T-cell (primary cell): ENCODE results near the gene FAP. TPM values are rescaled to one million over a fixed set of nuclear protein-coding genes. Genes with fewer than 3 reads are reported as not detected.

Experiments used
- ATAC-seq, 4 experiments: fragments of 200-7000 bp in 3 of 4; fragments of 150-1000 bp in 1 of 4; cut with Tn5 transposase; replicated peaks in 1 of 4; 1 replicate in 3 of 4; 2 replicates in 1 of 4; pipeline ENCODE4 v1.10.0; 2021; ENCODE audit warnings: moderate library complexity in 3 of 4, mild to moderate bottlenecking in 2 of 4, moderate number of reproducible peaks in 1 of 4
- CTCF ChIA-PET, 2 donors: fragments of 300-600 bp; sonication (Branson Sonifier 250); formaldehyde crosslinking; loops; one replicate each; lab custom pipeline; 2022; ENCODE audit warnings: antibody characterized with exemption in 2 of 2; lab: Charles Lee
- POLR2A ChIA-PET, 2 donors: fragments of 300-600 bp; sonication (Branson Sonifier 250); formaldehyde crosslinking; loops; one replicate each; lab custom pipeline; 2022; ENCODE audit warnings: antibody characterized with exemption in 2 of 2; lab: Charles Lee
- DNase-seq, 35 experiments: peaks; one replicate each; pipeline versions ENCODE4 v3.0.0 to v3.0.0-alpha.2; 2013 to 2023
- H3K27ac ChIP-seq: one replicate; pipeline ENCODE4 v1.5.1; 2013; ENCODE audit warnings: low read length
- H3K27me3 ChIP-seq, 2 experiments: replicated peaks in 1 of 2; 1 replicate in 1 of 2; 2 replicates in 1 of 2; pipeline versions ENCODE4 v1.6.1 to v1.7.0; 2013; ENCODE audit warnings: low read length in 1 of 2, mixed read lengths in 1 of 2; ENCODE audit not compliant: control insufficient read depth in 2 of 2, insufficient read depth in 2 of 2; ENCODE audit errors: extremely low read depth in 1 of 2
- H3K36me3 ChIP-seq, 2 donors: 1 replicate in 1 of 2; 2 replicates in 1 of 2; pipeline versions ENCODE4 v1.6.1 to v1.7.0; 2013; ENCODE audit warnings: low read length in 1 of 2; ENCODE audit not compliant: control insufficient read depth in 2 of 2, insufficient read depth in 1 of 2; ENCODE audit errors: extremely low read depth in 1 of 2
- H3K4me1 ChIP-seq, 2 experiments: 1 replicate in 1 of 2; 2 replicates in 1 of 2; pipeline versions ENCODE4 v1.6.1 to v1.7.0; 2013; ENCODE audit warnings: low read length in 2 of 2, mixed read lengths in 1 of 2; ENCODE audit not compliant: insufficient read depth in 2 of 2, control insufficient read depth in 1 of 2; ENCODE audit errors: extremely low read depth in 1 of 2
- H3K4me3 ChIP-seq, 2 donors: 1 replicate in 1 of 2; 2 replicates in 1 of 2; pipeline versions ENCODE4 v1.5.1 to v1.7.0; 2013; ENCODE audit warnings: mild to moderate bottlenecking in 2 of 2, low read length in 1 of 2, moderate library complexity in 1 of 2; ENCODE audit not compliant: control insufficient read depth in 1 of 2; ENCODE audit errors: extremely low read depth in 1 of 2
- H3K9me3 ChIP-seq: 2 replicates; pipeline ENCODE4 v1.7.0; 2013
- H3K27ac Mint-ChIP-seq, 2 donors: one replicate each; pipeline ENCODE4 v1.8.0; 2020 to 2021; ENCODE audit warnings: mild to moderate bottlenecking in 2 of 2, mixed read lengths in 2 of 2
- H3K27me3 Mint-ChIP-seq, 2 donors: one replicate each; pipeline ENCODE4 v1.8.0; 2021 to 2022; ENCODE audit warnings: mixed read lengths in 2 of 2
- H3K36me3 Mint-ChIP-seq: one replicate; pipeline ENCODE4 v1.8.0; 2021; ENCODE audit warnings: mixed read lengths
- H3K4me1 Mint-ChIP-seq, 3 donors: one replicate each; pipeline ENCODE4 v1.8.0; 2020 to 2022; ENCODE audit warnings: mixed read lengths in 3 of 3, mild to moderate bottlenecking in 1 of 3
- H3K4me3 Mint-ChIP-seq, 3 donors: one replicate each; pipeline ENCODE4 v1.8.0; 2020 to 2022; ENCODE audit warnings: mild to moderate bottlenecking in 3 of 3, mixed read lengths in 3 of 3, moderate library complexity in 3 of 3
- H3K9me3 Mint-ChIP-seq, 3 donors: one replicate each; pipeline ENCODE4 v1.8.0; 2020 to 2022; ENCODE audit warnings: mixed read lengths in 3 of 3
- WGBS: methylation state at CpG from one replicate; pipeline ENCODE4 v1.1.5; 2013; ENCODE audit warnings: missing lambda C conversion rate; ENCODE audit not compliant: insufficient coverage; 5-methylcytosine and 5-hydroxymethylcytosine counted together
- total RNA-seq, 35 experiments: library from RNA in 6 of 35; stranded (reverse) in 6 of 35; fragments of 120-200 nt in 1 of 35; gene quantifications; one replicate each; pipeline versions ENCODE4 v1.2.1 to v1.2.4 and lab custom pipeline; 2013 to 2026

Gene FAP
- total RNA-seq, 5 donors from 2014 or later (not counting 1 experiment from before 2014, with no cell fraction given): 0.85 to 0.88 TPM; not detected in 3

DNA sequence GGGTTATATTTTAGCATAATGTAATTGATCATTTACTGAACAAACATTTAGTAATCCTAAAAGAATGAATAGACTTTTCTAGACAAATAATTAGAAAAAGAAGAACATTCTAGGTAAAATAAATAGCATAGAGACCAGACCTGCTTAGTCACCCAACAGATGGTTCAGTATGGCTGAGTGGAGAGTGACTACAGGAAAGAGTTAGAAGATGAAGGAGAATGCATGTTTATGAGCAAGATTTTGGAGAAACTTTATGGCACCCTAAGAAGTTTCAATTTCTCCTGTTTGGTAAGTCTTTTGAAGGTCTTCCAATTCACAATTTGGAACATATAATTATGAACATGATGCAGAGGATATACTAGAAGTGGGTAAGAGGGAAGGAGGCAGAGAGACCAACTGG lies 32.9 kb downstream of the FAP start:
- no peaks in the 10 kb centered on the region for H3K27me3 ChIP-seq
- Mint-ChIP-seq H3K27ac (no peak overlapping the region), H3K27me3 (peaks cover 0 to 1% of the 10 kb centered on the region in 2 donors), H3K36me3 (no peaks in the 10 kb centered on the region), H3K4me1 (no peaks in the 10 kb centered on the region), H3K9me3 (no peaks in the 10 kb centered on the region), H3K4me3 (no peak overlapping the region)
- no peak overlapping the region for H3K27ac ChIP-seq
- CTCF ChIA-PET: interaction anchor here in 1 of 2 donors (1.1 kb wide), 1 partner anchor 9 kb away, joined by 5 read pairs; no protein-coding TSS in a partner anchor
- no peaks in the 10 kb centered on the region for H3K4me1 ChIP-seq
- POLR2A ChIA-PET: no interaction called here
- no peaks in the 10 kb centered on the region for H3K36me3 ChIP-seq
- no peak overlapping the region for H3K4me3 ChIP-seq
- DNase-seq (no peak), ATAC-seq (no peak)
- no peaks in the 10 kb centered on the region for H3K9me3 ChIP-seq

DNA sequence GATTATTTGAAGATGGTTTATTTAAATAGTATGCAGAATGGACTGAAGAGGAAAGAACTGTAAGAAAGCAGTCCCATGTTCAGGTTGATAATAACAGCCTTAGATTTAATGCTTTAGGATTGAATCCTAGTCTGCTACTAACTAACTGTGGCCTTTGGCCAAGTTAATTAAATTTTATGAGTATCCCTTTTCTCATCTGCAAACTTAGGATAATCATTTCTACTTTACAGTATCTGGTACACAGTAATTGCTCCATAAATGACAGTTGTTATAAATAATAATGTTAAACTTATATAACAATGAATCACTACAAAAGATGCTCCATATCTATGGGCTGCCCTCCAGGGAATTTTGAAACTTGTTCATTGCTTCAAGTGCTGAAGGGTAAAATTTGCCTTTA lies 41.0 kb downstream of the FAP start:
- H3K27me3 Mint-ChIP-seq: peaks cover 10 to 25% of the 10 kb centered on the region in 2 donors
- no peaks in the 10 kb centered on the region for H3K9me3 ChIP-seq
- CTCF ChIA-PET: no interaction called here

DNA sequence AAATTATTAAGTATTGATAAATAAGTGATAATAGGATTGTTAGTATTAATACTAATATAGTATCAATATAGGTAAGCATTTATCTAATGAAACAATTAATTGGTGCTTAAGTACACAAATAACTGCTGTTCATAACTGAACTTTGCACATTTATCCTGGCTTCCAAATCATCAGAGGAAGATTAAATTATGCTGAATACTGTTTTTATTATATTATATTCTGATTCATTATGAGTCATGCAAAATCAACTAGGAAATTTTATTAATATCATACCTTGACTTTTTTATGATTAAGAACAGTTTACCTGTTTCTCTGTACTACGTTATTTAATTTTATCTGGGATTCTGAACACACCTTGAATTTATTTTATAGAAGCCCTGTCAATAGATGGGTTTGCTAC lies 42.6 kb downstream of the FAP start:
- Histone ChIP-seq H3K4me1 (no peaks in the 10 kb centered on the region), H3K27me3 (peaks cover 0 to 4% of the 10 kb centered on the region in 2 experiments), H3K27ac (no peak overlapping the region), H3K9me3 (no peaks in the 10 kb centered on the region), H3K4me3 (no peak overlapping the region), H3K36me3 (no peaks in the 10 kb centered on the region)
- peaks cover 17 to 30% of the 10 kb centered on the region in 2 donors for H3K27me3 Mint-ChIP-seq
- ChIA-PET POLR2A (no interaction called here), CTCF (no interaction called here)
- ATAC-seq (no peak), DNase-seq (no peak)
- H3K36me3 Mint-ChIP-seq: no peaks in the 10 kb centered on the region
- no peaks in the 10 kb centered on the region for H3K9me3 Mint-ChIP-seq
- whole genome bisulfite sequencing: no CpG with 5 or more reads among the region's 1 CpG
- no peak overlapping the region for H3K4me3 Mint-ChIP-seq
- H3K27ac Mint-ChIP-seq: no peak overlapping the region
- no peaks in the 10 kb centered on the region for H3K4me1 Mint-ChIP-seq

More for the DNA sequence above, 41.0 kb downstream of the FAP start:
- Histone ChIP-seq H3K27ac (no peak overlapping the region), H3K4me1 (no peaks in the 10 kb centered on the region), H3K4me3 (no peak overlapping the region), H3K27me3 (peaks cover 0 to 4% of the 10 kb centered on the region in 2 experiments), H3K36me3 (no peaks in the 10 kb centered on the region)
- H3K9me3 Mint-ChIP-seq: no peaks in the 10 kb centered on the region
- no peaks in the 10 kb centered on the region for H3K4me1 Mint-ChIP-seq
- H3K36me3 Mint-ChIP-seq: no peaks in the 10 kb centered on the region
- POLR2A ChIA-PET: no interaction called here
- no peak for DNase-seq
- no peak overlapping the region for H3K4me3 Mint-ChIP-seq
- no peak for ATAC-seq
- H3K27ac Mint-ChIP-seq: no peak overlapping the region

DNA sequence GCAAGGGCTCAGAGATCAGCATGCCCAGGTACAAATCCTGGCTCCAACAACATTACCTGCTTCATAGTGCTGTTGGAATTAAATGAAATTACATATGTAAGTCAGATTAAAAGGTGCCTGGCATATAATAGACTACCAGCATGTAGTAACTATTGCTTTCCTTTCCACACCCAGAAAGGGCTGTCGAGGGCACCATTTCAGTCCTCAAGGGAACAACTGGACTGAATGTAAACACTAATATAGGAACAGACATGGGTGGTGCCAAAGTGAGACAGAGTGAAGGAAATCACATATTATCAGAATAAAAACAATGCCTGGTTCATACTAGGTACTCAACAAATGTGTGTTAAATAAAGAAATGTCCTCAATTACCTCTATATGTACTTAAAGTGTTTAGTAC lies 43.3 kb downstream of the FAP start:
- Histone ChIP-seq H3K4me1 (no peaks in the 10 kb centered on the region), H3K4me3 (no peak overlapping the region), H3K27me3 (peaks cover 0 to 4% of the 10 kb centered on the region in 2 experiments), H3K36me3 (no peaks in the 10 kb centered on the region), H3K27ac (no peak overlapping the region), H3K9me3 (no peaks in the 10 kb centered on the region)
- POLR2A ChIA-PET: no interaction called here
- no CpG with 5 or more reads among the region's 1 CpG for WGBS
- H3K9me3 Mint-ChIP-seq: no peaks in the 10 kb centered on the region
- H3K27ac Mint-ChIP-seq: no peak overlapping the region
- CTCF ChIA-PET: no interaction called here
- no peaks in the 10 kb centered on the region for H3K36me3 Mint-ChIP-seq
- peaks cover 20 to 34% of the 10 kb centered on the region in 2 donors for H3K27me3 Mint-ChIP-seq
- no peak overlapping the region for H3K4me3 Mint-ChIP-seq
- H3K4me1 Mint-ChIP-seq: no peaks in the 10 kb centered on the region
- ATAC-seq: no peak
- no peak for DNase-seq

DNA sequence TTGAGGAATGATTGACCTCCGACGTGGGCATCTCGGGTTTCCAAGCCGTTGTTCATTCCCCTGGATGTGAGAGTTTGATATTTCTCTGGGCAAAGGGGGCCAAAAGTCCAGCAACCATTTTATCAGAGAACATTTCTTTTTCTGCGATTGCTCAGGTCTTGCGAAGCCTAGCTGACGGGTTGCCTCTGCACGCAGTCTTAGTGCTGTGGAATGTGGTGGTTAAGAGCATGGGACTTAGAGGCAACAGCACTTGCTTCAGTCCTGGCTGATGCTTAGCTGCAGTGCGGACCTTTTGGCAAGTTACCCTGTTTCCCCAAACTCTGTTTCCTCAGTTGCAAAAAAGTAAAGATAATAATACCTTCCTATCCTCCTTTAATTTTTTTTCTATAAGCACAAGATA lies 45.0 kb downstream of the FAP start:
- Mint-ChIP-seq H3K27ac (no peak overlapping the region), H3K4me1 (no peaks in the 10 kb centered on the region), H3K27me3 (peaks cover 24 to 39% of the 10 kb centered on the region in 2 donors), H3K36me3 (no peaks in the 10 kb centered on the region), H3K9me3 (no peaks in the 10 kb centered on the region), H3K4me3 (no peak overlapping the region)
- ChIA-PET CTCF (interaction anchor here in 1 of 2 donors (0.6 kb wide), 1 partner anchor 576 kb away, joined by 3 read pairs; no protein-coding TSS in a partner anchor), POLR2A (no interaction called here)
- Histone ChIP-seq H3K36me3 (no peaks in the 10 kb centered on the region), H3K27ac (no peak overlapping the region), H3K9me3 (no peaks in the 10 kb centered on the region), H3K4me1 (no peaks in the 10 kb centered on the region), H3K4me3 (no peak overlapping the region), H3K27me3 (peaks cover 0 to 4% of the 10 kb centered on the region in 2 experiments)
- DNase-seq: no peak
- no CpG with 5 or more reads among the region's 9 CpGs for WGBS
- ATAC-seq: no peak

- H3K27me3 Mint-ChIP-seq: peaks cover 31 to 47% of the 10 kb centered on the region in 2 donors
- Histone ChIP-seq H3K4me3 (no peak overlapping the region), H3K36me3 (no peaks in the 10 kb centered on the region), H3K4me1 (no peaks in the 10 kb centered on the region), H3K27ac (no peak overlapping the region), H3K27me3 (peaks cover 0 to 4% of the 10 kb centered on the region in 2 experiments), H3K9me3 (no peaks in the 10 kb centered on the region)
- no peak overlapping the region for H3K4me3 Mint-ChIP-seq
- ATAC-seq (no peak), DNase-seq (no peak)
- POLR2A ChIA-PET: interaction anchor here in 1 of 2 donors (0.5 kb wide), 1 partner anchor 41 kb away, joined by 3 read pairs; no protein-coding TSS in a partner anchor
- no peaks in the 10 kb centered on the region for H3K4me1 Mint-ChIP-seq
- CTCF ChIA-PET: interaction anchor here in 1 of 2 donors (0.6 kb wide), 1 partner anchor 22 kb away, joined by 4 read pairs; no protein-coding TSS in a partner anchor
- no peaks in the 10 kb centered on the region for H3K9me3 Mint-ChIP-seq
- no peaks in the 10 kb centered on the region for H3K36me3 Mint-ChIP-seq
- no peak overlapping the region for H3K27ac Mint-ChIP-seq
- 79% methylated on average over 2 of the region's 2 CpGs for WGBS
Measured at GRCh38 chr2:162197069-162197825, 46.0 kb downstream of the FAP start.
